Breast epithelium (tissue), 4 donors: ENCODE measurements around the gene COL26A1. TPM values are rescaled to one million over a fixed set of nuclear protein-coding genes. Genes with fewer than 3 reads are reported as not detected.

Source experiments
- DNase-seq, 2 donors: peaks; one replicate each; pipeline ENCODE4 v3.0.0-alpha.2; 2019; ENCODE audit warnings: low spot score in 2 of 2
- H3K27ac ChIP-seq, 2 donors: fragments of 200-600 bp; sonication (generic) in 1 of 2; one replicate each; pipeline ENCODE4 v1.5.1; 2016 to 2019; ENCODE audit warnings: mild to moderate bottlenecking in 1 of 2
- H3K27me3 ChIP-seq, 2 donors: fragments of 200-600 bp; sonication (generic) in 1 of 2; one replicate each; pipeline versions ENCODE4 v1.5.1 to v1.6.0; 2017 to 2019; ENCODE audit warnings: control low read depth in 1 of 2, mild to moderate bottlenecking in 1 of 2
- H3K36me3 ChIP-seq: fragments of 200-600 bp; one replicate; pipeline ENCODE4 v1.5.1; 2019
- H3K4me1 ChIP-seq, 2 donors: fragments of 200-600 bp; sonication (generic); one replicate each; pipeline ENCODE4 v1.5.1; 2016 to 2019; ENCODE audit warnings: control low read depth in 1 of 2
- H3K4me3 ChIP-seq, 3 donors: fragments of 200-600 bp; sonication (generic); 1 replicate in 2 of 3; 2 replicates in 1 of 3; pipeline ENCODE4 v1.5.1; 2016 to 2019; ENCODE audit warnings: mild to moderate bottlenecking in 3 of 3, moderate library complexity in 2 of 3
- H3K9me3 ChIP-seq, 2 donors: fragments of 200-600 bp; sonication (generic) in 1 of 2; one replicate each; pipeline ENCODE4 v1.5.1; 2016 to 2019; ENCODE audit warnings: control low read depth in 1 of 2
- POLR2A ChIP-seq: fragments of 450-650 bp; IDR thresholded peaks from one replicate; pipeline ENCODE4 v1.6.1; 2016; ENCODE audit warnings: antibody characterized with exemption, mild to moderate bottlenecking, moderate library complexity
- POLR2AphosphoS5 ChIP-seq, 3 donors: sonication (generic); formaldehyde crosslinking; IDR thresholded peaks; one replicate each; pipeline ENCODE4 v1.6.1; 2017; ENCODE audit warnings: antibody characterized with exemption in 3 of 3
- intact Hi-C: fragments of 100-400 bp; cut with DNase I; formaldehyde crosslinking; loops from one replicate; pipeline ENCODE4 v1.15.1; 2023; ENCODE audit warnings: low total_unique reads
- total RNA-seq, 3 donors: library from RNA; depleted of rRNA; stranded (reverse); fragments of >200 nt; gene quantifications; one replicate each; pipeline ENCODE4 v1.1.0, GENCODE V29; 2016
- TF ChIP-seq, protein P1 (sequence below), 3 donors: fragments of 450-650 bp; IDR thresholded peaks; one replicate each; pipeline ENCODE4 v1.5.1; 2016 to 2017; ENCODE audit warnings: antibody characterized with exemption in 3 of 3, mild to moderate bottlenecking in 3 of 3, moderate library complexity in 3 of 3

COL26A1 gene
- total RNA-seq, 3 donors from 2014 or later: not detected

DNA sequence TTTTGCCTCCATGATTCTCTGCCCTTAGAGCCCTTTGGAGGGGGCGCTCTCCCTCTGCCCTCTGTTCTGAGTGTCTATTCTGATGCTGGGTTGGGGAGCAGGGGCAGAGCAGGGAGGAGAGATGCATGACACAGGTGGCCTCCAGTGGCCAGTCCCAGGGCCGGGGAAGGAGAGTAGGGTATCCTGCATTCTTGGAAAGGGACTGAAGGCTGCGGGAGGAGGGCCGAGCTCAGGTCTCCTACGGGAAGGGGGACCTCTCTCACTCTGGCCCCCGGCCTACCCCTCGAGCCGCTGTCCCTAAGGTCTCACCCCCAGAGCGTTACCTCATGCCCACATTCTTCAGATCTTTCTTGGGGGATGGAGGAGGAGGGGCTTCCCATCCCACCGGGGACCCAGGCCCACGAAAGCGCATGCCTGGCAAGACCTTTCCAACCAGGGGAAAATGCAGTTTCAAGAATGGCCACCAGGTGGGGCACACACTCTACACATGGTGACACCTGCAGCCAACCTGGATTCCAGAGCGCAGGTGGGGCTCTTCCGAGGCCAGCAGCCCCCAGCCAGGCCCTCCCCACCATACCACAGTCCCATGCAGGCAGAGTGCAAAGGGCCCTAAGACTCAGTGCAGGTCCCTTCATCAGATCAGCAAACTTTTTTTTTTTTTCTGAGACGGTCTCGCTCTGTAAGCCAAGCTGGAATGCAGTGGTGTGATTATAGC is 180.0 kb downstream of the COL26A1 start:
- TF ChIP-seq, protein P1, sequence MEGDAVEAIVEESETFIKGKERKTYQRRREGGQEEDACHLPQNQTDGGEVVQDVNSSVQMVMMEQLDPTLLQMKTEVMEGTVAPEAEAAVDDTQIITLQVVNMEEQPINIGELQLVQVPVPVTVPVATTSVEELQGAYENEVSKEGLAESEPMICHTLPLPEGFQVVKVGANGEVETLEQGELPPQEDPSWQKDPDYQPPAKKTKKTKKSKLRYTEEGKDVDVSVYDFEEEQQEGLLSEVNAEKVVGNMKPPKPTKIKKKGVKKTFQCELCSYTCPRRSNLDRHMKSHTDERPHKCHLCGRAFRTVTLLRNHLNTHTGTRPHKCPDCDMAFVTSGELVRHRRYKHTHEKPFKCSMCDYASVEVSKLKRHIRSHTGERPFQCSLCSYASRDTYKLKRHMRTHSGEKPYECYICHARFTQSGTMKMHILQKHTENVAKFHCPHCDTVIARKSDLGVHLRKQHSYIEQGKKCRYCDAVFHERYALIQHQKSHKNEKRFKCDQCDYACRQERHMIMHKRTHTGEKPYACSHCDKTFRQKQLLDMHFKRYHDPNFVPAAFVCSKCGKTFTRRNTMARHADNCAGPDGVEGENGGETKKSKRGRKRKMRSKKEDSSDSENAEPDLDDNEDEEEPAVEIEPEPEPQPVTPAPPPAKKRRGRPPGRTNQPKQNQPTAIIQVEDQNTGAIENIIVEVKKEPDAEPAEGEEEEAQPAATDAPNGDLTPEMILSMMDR (IDR thresholded peaks at IDR 0.05): peak; percentile 84 to 89 (median 89)
- no peak for TF ChIP-seq POLR2A
- Histone ChIP-seq H3K4me1 (no peaks in the 10 kb centered on the region), H3K4me3 (no peak overlapping the region), H3K9me3 (no peaks in the 10 kb centered on the region), H3K36me3 (no peaks in the 10 kb centered on the region), H3K27me3 (peaks cover 0 to 8% of the 10 kb centered on the region in 2 donors), H3K27ac (no peak overlapping the region)
- peak; percentile 51 to 71 for DNase-seq
- intact Hi-C loops: loop anchor here (10.0 kb wide), 1 partner anchor 732 kb away; no protein-coding TSS in a partner anchor

GRCh38 chr7:101543242-101543766 is 180.6 kb downstream of the COL26A1 start:
- intact Hi-C loops: loop anchor here (10.0 kb wide), 1 partner anchor 731 kb away; no protein-coding TSS in a partner anchor
- Histone ChIP-seq H3K9me3 (no peaks in the 10 kb centered on the region), H3K27me3 (peaks cover 0 to 5% of the 10 kb centered on the region in 2 donors), H3K27ac (no peak overlapping the region), H3K4me1 (no peaks in the 10 kb centered on the region), H3K36me3 (no peaks in the 10 kb centered on the region), H3K4me3 (no peak overlapping the region)
- no peak for TF ChIP-seq POLR2AphosphoS5 (IDR thresholded peaks at IDR 0.05)
- TF ChIP-seq POLR2A: no peak
- TF ChIP-seq, protein P1 (IDR thresholded peaks at IDR 0.05): no peak
- DNase-seq: no peak

- Histone ChIP-seq H3K27ac (no peak overlapping the region), H3K4me3 (no peak overlapping the region), H3K27me3 (peaks cover 0 to 2% of the 10 kb centered on the region in 2 donors), H3K9me3 (no peaks in the 10 kb centered on the region), H3K4me1 (no peaks in the 10 kb centered on the region), H3K36me3 (no peaks in the 10 kb centered on the region)
- DNase-seq: no peak
- intact Hi-C loops: loop anchor here (10.0 kb wide), 1 partner anchor 731 kb away; no protein-coding TSS in a partner anchor
- TF ChIP-seq POLR2AphosphoS5 (IDR thresholded peaks at IDR 0.05) (no peak), POLR2A (no peak)
- TF ChIP-seq, protein P1 (IDR thresholded peaks at IDR 0.05): no peak
Observed at GRCh38 chr7:101543846-101544245, 181.2 kb downstream of the COL26A1 start.

GRCh38 chr7:101545441-101546190 is 182.9 kb downstream of the COL26A1 start:
- no peak for DNase-seq
- Histone ChIP-seq H3K36me3 (no peaks in the 10 kb centered on the region), H3K4me3 (no peak overlapping the region), H3K4me1 (no peaks in the 10 kb centered on the region), H3K27ac (no peak overlapping the region), H3K9me3 (no peaks in the 10 kb centered on the region), H3K27me3 (no peaks in the 10 kb centered on the region)
- intact Hi-C loops: loop anchor here (10.0 kb wide), 1 partner anchor 729 kb away; no protein-coding TSS in a partner anchor
- TF ChIP-seq, protein P1 (IDR thresholded peaks at IDR 0.05): no peak
- TF ChIP-seq POLR2A: no peak
- no peak for TF ChIP-seq POLR2AphosphoS5 (IDR thresholded peaks at IDR 0.05)
